T-helper 2 cell treated with Interferon-gamma antibody and Interleukin-4, amounts not matched to agents 5 μg/mL and 100 μg/mL, for 36 hours (primary cell): Measurements from ENCODE around the gene TAX1BP3.
A peak's percentile ranks its signal among the peaks of the same experiment; 100 is the strongest.

ENCODE experiments used
- DNase-seq: peaks from one replicate; pipeline ENCODE4 v3.0.0; 2021; ENCODE audit warnings: low spot score
- H3K27ac Mint-ChIP-seq: one replicate; pipeline ENCODE4 v1.8.0; 2021; ENCODE audit warnings: mild to moderate bottlenecking, mixed read lengths
- H3K27me3 Mint-ChIP-seq: one replicate; pipeline ENCODE4 v1.8.0; 2021; ENCODE audit warnings: low read depth, mixed read lengths
- H3K36me3 Mint-ChIP-seq: one replicate; pipeline ENCODE4 v1.8.0; 2021; ENCODE audit warnings: low read depth, mixed read lengths
- H3K4me1 Mint-ChIP-seq: one replicate; pipeline ENCODE4 v1.8.0; 2021; ENCODE audit warnings: low read depth, mixed read lengths
- H3K4me3 Mint-ChIP-seq: one replicate; pipeline ENCODE4 v1.8.0; 2022; ENCODE audit warnings: mild to moderate bottlenecking, moderate library complexity, mixed read lengths
- H3K9me3 Mint-ChIP-seq: one replicate; pipeline ENCODE4 v1.8.0; 2021; ENCODE audit warnings: mixed read lengths

TAX1BP3 gene

DNA sequence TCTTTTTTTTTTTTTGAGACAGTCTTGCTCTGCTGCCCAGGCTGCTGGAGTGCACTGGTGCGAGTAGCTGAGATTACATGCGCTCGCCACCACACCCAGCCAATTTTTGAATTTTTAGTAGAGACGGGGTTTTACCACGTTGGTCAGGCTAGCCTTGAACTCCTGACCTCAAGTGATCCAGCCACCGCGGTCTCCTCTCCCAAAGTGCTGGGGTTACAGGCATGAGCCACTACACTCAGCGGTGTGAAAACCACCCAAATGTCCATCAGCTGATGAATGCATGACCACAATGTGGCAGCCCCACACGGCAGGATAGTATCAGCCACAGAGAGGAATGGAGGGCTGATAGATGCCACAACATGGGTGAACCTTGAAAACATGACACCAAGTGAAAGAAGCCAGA is 25.5 kb upstream of the TAX1BP3 start:
- Mint-ChIP-seq H3K4me1 (peaks cover 21% of the 10 kb centered on the region), H3K36me3 (peaks cover 24% of the 10 kb centered on the region), H3K27ac (peak overlapping the region; percentile 55), H3K9me3 (peaks cover 4% of the 10 kb centered on the region), H3K27me3 (no peaks in the 10 kb centered on the region), H3K4me3 (peak overlapping the region; percentile 93)
- peak; percentile 67 for DNase-seq

DNA sequence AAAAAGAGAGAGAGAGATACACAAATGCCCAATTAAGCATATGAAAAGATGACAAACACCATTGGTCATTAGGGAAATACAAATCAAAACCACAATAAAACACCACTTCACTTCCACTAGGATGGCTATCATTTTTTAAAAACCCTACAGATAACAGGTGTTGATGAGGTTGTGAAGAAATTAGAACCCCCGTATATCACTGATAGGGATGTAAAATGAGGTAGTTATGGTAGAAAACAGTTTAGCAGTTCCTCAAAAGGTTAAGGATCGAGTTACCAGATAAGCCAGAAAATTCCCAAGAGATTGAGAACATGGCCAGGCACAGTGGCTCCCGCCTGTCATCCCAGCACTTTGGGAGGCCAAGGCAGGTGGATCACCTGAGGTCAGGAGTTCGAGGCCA is 24.8 kb upstream of the TAX1BP3 start:
- peak overlapping the region; percentile 56 for H3K4me3 Mint-ChIP-seq
- H3K27ac Mint-ChIP-seq = no peak overlapping the region
- no peak for DNase-seq
- H3K4me1 Mint-ChIP-seq = peaks cover 21% of the 10 kb centered on the region
- peaks cover 4% of the 10 kb centered on the region for H3K9me3 Mint-ChIP-seq
- peaks cover 28% of the 10 kb centered on the region for H3K36me3 Mint-ChIP-seq
- no peaks in the 10 kb centered on the region for H3K27me3 Mint-ChIP-seq

DNA sequence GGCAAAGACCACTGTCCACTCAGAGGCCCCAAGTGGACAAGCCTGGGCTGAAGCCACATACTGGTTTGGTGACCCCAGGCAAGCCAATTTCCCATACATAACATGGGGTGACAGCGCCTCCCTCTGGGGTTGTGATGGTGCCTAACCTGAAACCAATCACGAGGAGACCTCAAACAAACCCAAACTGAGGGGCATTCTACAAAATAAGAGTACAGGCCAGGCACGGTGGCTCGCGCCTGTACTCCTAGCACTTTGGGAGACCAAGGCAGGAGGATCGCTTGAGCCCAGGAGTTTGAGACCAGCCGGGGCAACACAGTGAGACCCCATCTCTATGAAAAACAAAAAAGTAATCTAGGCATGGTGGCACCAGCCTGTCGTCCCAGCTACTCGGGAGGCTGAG is 24.0 kb upstream of the TAX1BP3 start:
- no peak for DNase-seq
- no peak overlapping the region for H3K4me3 Mint-ChIP-seq
- peaks cover 25% of the 10 kb centered on the region for H3K36me3 Mint-ChIP-seq
- H3K27me3 Mint-ChIP-seq = no peaks in the 10 kb centered on the region
- H3K9me3 Mint-ChIP-seq = no peaks in the 10 kb centered on the region
- H3K27ac Mint-ChIP-seq = no peak overlapping the region
- peaks cover 21% of the 10 kb centered on the region for H3K4me1 Mint-ChIP-seq

DNA sequence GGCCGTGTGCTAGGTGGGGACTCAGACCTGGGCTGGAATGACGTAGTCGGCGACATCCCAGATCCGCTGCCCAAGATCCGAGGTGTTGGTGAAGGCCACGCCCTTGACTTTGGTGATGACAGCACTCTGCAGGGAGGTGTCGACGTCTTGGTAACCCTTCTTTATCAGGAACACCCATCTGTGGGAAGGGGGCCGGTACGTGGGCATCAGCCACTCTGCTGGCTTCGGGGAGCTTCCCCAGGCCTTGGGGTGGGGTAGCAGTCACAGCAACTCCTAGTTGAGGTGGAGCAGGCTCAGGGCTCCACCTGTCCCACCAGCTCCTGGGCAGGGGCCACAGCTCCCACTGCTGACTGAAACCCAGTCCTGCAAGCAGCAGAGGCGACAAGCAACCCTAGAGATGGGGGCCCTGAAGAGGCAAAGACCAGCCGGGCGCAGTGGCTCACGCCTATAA is 23.3 kb upstream of the TAX1BP3 start:
- peaks cover 21% of the 10 kb centered on the region for H3K4me1 Mint-ChIP-seq
- no peak overlapping the region for H3K4me3 Mint-ChIP-seq
- H3K27me3 Mint-ChIP-seq = no peaks in the 10 kb centered on the region
- DNase-seq = no peak
- H3K27ac Mint-ChIP-seq = no peak overlapping the region
- no peaks in the 10 kb centered on the region for H3K9me3 Mint-ChIP-seq
- peaks cover 25% of the 10 kb centered on the region for H3K36me3 Mint-ChIP-seq

DNA sequence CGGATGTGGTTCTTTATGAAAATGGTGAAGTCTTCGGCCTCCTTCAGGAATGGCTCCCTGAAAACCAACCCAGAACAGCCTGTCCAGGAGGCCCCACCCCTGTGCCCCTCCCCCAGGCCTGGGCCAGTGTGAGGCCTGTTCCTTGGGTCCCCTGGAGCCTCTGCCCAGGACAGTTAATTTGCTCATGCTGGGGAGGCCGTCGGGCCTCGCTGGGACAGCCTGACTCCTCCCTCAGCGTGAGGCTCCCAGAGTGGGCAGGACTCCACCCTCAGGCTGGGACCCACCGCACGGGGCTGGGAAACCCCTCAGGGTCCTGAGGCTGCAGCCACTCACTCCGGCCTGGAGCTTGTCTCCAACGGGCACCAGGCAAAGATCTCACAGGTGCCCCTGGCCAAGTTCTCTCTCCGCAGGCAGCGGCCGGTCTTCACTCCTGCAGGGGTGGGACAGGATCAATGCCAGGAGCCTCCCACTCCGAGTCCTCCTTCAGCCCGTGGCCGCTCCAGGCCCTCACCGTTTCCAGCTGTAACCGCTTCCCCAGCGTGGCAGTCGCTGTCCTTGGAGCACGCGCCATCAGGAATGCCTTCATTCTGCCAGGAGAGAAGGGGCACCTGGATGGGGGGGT is 21.8 kb upstream of the TAX1BP3 start:
- DNase-seq = no peak
- Mint-ChIP-seq H3K27me3 (no peaks in the 10 kb centered on the region), H3K4me3 (no peak overlapping the region), H3K9me3 (no peaks in the 10 kb centered on the region), H3K4me1 (peaks cover 21% of the 10 kb centered on the region), H3K36me3 (peaks cover 25% of the 10 kb centered on the region), H3K27ac (no peak overlapping the region)

DNA sequence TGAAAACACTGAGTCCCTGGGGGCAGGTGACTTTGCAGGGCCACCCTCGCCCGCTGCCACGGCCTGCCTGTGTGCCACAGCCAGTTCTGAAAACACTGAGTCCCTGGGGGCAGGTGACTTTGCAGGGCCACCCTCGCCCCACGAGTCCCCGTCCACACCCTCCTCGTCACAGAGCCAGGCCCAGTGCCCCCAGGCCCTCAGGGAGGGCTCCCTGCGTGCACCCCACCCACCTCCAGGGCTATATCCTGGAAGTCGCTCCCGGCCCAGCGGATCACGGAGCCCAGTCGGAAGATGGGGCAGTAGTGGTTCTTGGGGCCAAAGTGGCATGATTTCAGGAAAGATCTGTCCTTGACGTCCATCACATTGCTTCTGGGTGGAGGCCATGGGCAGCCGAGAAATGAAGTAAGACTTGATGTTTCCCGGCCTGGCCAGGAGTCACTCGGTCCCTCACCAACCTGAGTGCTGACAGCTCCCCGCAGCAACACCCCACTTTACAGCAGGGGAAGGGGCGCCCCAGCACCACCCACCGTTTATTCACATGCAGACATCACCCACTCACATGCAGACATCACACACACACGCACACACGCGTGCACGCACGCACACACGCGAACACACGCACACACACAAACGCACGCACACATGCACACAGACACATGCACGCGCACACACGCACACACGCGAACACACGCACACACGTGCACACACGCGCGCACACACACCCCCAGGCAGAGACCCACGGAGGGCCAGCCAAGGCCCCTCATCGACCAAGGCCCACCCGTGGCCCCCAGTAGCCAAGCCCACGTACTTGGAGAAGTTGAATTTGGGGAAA is 21.1 kb upstream of the TAX1BP3 start:
- Mint-ChIP-seq H3K9me3 (no peaks in the 10 kb centered on the region), H3K4me1 (peaks cover 19% of the 10 kb centered on the region), H3K27ac (peak overlapping the region; percentile 36), H3K36me3 (peaks cover 24% of the 10 kb centered on the region), H3K4me3 (no peak overlapping the region), H3K27me3 (no peaks in the 10 kb centered on the region)
- no peak for DNase-seq

DNA sequence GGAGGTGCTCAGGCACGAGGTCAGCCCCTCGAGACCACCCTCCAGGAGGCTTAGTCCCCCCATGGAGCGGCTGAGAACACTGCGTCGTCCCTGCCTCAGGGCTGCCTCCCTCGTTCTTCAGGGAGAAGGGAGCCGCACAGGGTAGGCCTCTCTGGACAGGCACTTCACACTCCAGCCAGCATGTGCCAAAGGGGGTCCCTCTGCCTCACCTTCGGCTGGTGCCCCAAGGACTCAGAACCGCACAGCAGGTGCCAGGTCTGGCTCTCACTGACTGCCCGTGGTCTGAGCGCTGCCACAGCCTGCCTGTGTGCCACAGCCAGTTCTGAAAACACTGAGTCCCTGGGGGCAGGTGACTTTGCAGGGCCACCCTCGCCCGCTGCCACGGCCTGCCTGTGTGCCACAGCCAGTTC is 20.5 kb upstream of the TAX1BP3 start:
- Mint-ChIP-seq H3K27me3 (no peaks in the 10 kb centered on the region), H3K4me1 (peaks cover 13% of the 10 kb centered on the region), H3K9me3 (no peaks in the 10 kb centered on the region), H3K4me3 (no peak overlapping the region), H3K36me3 (peaks cover 19% of the 10 kb centered on the region), H3K27ac (no peak overlapping the region)
- DNase-seq = no peak

DNA sequence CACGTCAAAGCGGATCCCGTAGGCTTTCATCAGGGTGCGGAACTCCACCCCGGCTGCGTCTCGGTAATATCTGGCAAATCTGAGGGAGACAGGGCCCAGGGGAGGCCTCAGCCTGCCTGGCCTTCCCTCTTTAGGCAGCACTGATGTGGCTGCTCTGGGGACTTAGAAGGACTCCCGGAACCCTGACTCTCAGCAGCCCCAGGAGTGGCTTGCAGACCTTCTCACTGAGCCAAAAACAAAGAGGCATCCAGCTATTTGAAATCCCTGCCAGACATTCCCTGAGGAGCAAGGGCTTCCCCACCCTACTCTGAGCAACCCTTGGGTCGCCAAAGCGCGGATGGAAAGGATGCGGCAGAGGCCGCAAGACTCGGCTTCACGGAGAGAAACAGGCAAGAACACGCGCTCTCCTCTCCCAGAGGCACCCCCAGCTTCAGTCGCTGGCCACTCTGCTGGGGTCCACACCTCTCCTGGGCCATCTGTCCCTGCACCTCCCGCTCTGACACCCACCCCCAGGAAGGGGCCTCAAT is 19.7 kb upstream of the TAX1BP3 start:
- Mint-ChIP-seq H3K4me1 (peaks cover 12% of the 10 kb centered on the region), H3K9me3 (no peaks in the 10 kb centered on the region), H3K36me3 (peaks cover 23% of the 10 kb centered on the region), H3K4me3 (no peak overlapping the region), H3K27ac (no peak overlapping the region), H3K27me3 (no peaks in the 10 kb centered on the region)
- no peak for DNase-seq

DNA sequence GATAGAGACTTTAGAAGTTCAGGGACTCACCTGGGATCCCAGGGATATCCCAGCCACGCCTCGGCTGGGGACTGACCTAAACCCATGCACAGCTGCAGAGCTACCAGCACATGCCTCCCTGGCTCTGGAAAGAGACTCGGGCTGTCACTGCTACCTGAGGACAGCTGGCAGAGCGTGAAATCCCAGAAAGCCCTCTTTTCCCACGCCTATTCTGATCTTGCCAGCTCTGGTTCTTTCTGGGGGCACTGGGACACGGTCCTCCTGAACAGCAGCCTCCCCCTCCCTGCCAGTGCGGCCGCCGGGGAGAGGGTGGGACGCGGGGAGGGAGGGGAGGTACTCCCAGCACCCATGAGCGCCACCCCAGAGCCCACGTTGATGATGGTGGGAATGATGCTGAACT is 16.8 kb upstream of the TAX1BP3 start:
- Mint-ChIP-seq H3K4me3 (no peak overlapping the region), H3K27me3 (no peaks in the 10 kb centered on the region), H3K36me3 (peaks cover 29% of the 10 kb centered on the region), H3K4me1 (peaks cover 10% of the 10 kb centered on the region), H3K27ac (no peak overlapping the region), H3K9me3 (no peaks in the 10 kb centered on the region)
- no peak for DNase-seq

DNA sequence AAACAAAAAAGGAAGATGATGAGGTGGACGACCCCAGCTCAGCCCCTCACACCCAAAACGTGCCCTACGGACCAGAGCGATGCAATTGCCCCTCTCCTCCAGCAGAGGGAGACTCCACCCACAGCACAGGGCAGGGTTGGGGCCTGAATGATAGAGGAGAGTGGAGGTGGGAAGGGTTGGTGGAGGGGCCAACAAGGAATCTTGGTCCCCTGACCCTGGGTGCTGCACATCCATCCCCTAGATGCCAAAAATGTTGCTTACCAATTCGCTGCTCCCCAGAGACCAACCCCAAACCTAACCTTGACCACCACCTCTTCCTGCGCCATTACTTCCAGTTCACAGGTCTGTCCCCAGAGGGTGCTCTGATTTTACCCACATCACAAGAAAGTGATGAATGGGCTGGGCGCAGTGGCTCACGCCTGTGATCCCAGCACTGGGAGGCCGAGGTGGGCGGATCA is 14.7 kb upstream of the TAX1BP3 start:
- no peaks in the 10 kb centered on the region for H3K27me3 Mint-ChIP-seq
- H3K27ac Mint-ChIP-seq = peak overlapping the region; percentile 60
- no peaks in the 10 kb centered on the region for H3K9me3 Mint-ChIP-seq
- H3K4me1 Mint-ChIP-seq = peaks cover 10% of the 10 kb centered on the region
- peak; percentile 46 for DNase-seq
- H3K4me3 Mint-ChIP-seq = no peak overlapping the region
- peaks cover 26% of the 10 kb centered on the region for H3K36me3 Mint-ChIP-seq

DNA sequence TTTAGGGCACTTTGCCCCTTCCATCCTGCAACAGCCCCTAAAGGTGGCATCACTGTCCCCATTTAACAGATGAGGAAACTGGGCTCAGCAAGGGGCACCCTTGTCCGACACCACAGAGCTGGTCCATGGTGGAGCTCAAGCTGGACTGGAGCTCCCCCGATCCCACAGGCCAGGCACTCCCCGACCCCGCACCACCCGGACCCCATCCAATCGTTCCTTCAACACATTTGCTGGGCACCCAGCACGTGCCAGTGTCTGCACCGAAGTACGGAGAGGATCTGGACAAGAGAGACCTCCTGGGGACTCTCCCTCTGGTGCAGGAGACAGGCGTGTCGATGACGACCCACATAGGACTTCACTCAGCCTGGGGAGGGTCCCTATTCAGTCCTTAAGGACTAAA is 13.7 kb upstream of the TAX1BP3 start:
- Mint-ChIP-seq H3K4me3 (no peak overlapping the region), H3K27ac (peak overlapping the region; percentile 47), H3K4me1 (peaks cover 10% of the 10 kb centered on the region), H3K36me3 (peaks cover 31% of the 10 kb centered on the region), H3K27me3 (no peaks in the 10 kb centered on the region), H3K9me3 (no peaks in the 10 kb centered on the region)
- no peak for DNase-seq

DNA sequence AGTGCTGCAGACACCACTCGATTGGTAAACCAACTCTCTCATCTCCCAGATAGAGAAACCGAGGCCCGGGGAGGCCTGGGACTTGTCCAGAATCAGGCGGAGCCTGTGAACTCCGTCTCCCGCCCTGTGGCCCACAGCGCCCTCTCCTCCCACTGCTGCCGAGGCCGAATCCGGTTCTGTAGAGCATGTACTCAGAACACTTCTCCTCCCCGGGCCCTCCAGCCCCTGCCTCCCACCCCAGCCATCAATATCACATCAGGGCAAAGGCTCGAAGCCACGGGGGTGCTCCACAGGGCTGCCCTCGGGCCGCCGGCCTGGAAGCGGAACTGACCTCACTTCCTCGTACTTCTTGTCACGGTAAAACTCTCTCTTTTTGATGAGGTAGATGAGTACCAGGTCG is 13.2 kb upstream of the TAX1BP3 start:
- DNase-seq = no peak
- peaks cover 10% of the 10 kb centered on the region for H3K4me1 Mint-ChIP-seq
- no peak overlapping the region for H3K4me3 Mint-ChIP-seq
- no peaks in the 10 kb centered on the region for H3K27me3 Mint-ChIP-seq
- H3K36me3 Mint-ChIP-seq = peaks cover 31% of the 10 kb centered on the region
- H3K9me3 Mint-ChIP-seq = no peaks in the 10 kb centered on the region
- peak overlapping the region; percentile 41 for H3K27ac Mint-ChIP-seq

DNA sequence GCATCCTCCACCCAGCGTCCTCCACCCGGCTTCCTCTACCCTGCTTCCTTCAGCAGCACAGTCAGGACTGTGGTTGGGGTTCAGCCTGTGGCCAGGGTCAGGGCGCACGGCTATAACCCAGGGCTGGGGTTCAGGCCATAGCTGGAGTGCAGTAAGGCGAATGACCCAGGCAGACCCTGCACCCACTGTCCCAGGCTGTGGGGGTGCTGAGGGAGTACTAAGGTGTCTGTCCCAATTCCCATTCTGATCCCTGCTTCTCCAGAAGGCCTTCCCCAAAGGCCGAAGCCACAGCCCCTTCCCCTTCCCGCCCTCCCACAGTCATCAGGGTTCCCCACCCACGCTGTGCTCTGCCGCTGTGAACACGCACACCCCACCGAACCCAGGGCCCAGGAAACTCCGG is 12.7 kb upstream of the TAX1BP3 start:
- Mint-ChIP-seq H3K36me3 (peaks cover 34% of the 10 kb centered on the region), H3K4me1 (peaks cover 10% of the 10 kb centered on the region), H3K27ac (no peak overlapping the region), H3K4me3 (no peak overlapping the region), H3K9me3 (no peaks in the 10 kb centered on the region), H3K27me3 (no peaks in the 10 kb centered on the region)
- DNase-seq = no peak

DNA sequence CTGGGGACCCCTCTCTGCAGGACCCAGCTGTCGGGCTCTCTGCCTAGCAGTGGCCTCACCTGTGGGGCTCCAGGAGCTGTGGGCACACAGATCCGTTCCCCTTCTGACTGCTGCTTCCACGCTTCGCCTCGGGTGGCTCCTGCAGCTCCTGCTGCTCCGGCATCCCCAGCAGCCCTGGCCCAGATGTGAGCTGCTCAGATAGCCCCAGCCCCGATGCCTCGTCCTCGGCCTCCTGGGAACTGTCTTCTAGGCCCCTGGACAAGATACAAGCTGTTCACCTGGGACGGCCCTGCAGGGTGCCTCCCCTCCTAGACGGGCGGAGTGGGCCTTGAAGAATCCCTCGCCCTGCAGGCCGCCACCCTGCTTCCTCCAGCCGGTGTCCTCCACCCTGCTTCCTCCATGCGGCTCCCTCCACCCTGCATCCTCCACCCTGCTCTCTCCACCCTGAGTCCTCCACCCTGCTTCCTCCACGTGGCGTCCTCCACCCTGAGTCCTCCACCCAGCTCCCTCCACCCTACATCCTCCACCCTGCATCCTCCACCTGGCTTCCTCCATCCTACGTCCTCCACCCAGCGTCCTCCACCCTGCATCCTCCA is 11.3 kb upstream of the TAX1BP3 start:
- no peak overlapping the region for H3K4me3 Mint-ChIP-seq

More for the DNA sequence above, 11.3 kb upstream of the TAX1BP3 start:
- Mint-ChIP-seq H3K36me3 (peaks cover 36% of the 10 kb centered on the region), H3K27me3 (no peaks in the 10 kb centered on the region), H3K4me1 (peaks cover 10% of the 10 kb centered on the region), H3K27ac (peak overlapping the region; percentile 70), H3K9me3 (no peaks in the 10 kb centered on the region)
- no peak for DNase-seq
